Stimulated activated naive CD8-positive, alpha-beta T cell treated with anti-CD3 and anti-CD28 coated beads, Interleukin-15, Interleukin-2, amounts not matched to agents 100 ng/mL and 50 ng/mL, for 24 hours (primary cell): Measurements from ENCODE around the gene LYPD3.

Experiments used
- H3K27ac Mint-ChIP-seq: one replicate; pipeline ENCODE4 v1.8.0; 2021; ENCODE audit warnings: mild to moderate bottlenecking, mixed read lengths
- H3K27me3 Mint-ChIP-seq: one replicate; pipeline ENCODE4 v1.8.0; 2021; ENCODE audit warnings: mixed read lengths
- H3K36me3 Mint-ChIP-seq: one replicate; pipeline ENCODE4 v1.8.0; 2021; ENCODE audit warnings: low read depth, mixed read lengths
- H3K4me1 Mint-ChIP-seq: one replicate; pipeline ENCODE4 v1.8.0; 2021; ENCODE audit warnings: low read depth, mixed read lengths
- H3K4me3 Mint-ChIP-seq: one replicate; pipeline ENCODE4 v1.8.0; 2021; ENCODE audit warnings: mild to moderate bottlenecking, mixed read lengths
- H3K9me3 Mint-ChIP-seq: one replicate; pipeline ENCODE4 v1.8.0; 2021; ENCODE audit warnings: mixed read lengths

LYPD3 gene

GRCh38 chr19:43496960-43497359, 31.6 kb upstream of the LYPD3 start:
- H3K4me1 Mint-ChIP-seq = no peaks in the 10 kb centered on the region
- peaks cover 14% of the 10 kb centered on the region for H3K36me3 Mint-ChIP-seq
- H3K9me3 Mint-ChIP-seq = no peaks in the 10 kb centered on the region
- no peak overlapping the region for H3K27ac Mint-ChIP-seq
- H3K4me3 Mint-ChIP-seq = no peak overlapping the region
- no peaks in the 10 kb centered on the region for H3K27me3 Mint-ChIP-seq

GRCh38 chr19:43495082-43495481, 29.7 kb upstream of the LYPD3 start:
- Mint-ChIP-seq H3K4me1 (peaks cover 1% of the 10 kb centered on the region), H3K9me3 (no peaks in the 10 kb centered on the region), H3K36me3 (peaks cover 9% of the 10 kb centered on the region), H3K27me3 (no peaks in the 10 kb centered on the region), H3K4me3 (no peak overlapping the region), H3K27ac (no peak overlapping the region)

- no peaks in the 10 kb centered on the region for H3K27me3 Mint-ChIP-seq
- peaks cover 12% of the 10 kb centered on the region for H3K4me1 Mint-ChIP-seq
- H3K36me3 Mint-ChIP-seq = peaks cover 3% of the 10 kb centered on the region
- H3K4me3 Mint-ChIP-seq = no peak overlapping the region
- no peaks in the 10 kb centered on the region for H3K9me3 Mint-ChIP-seq
- H3K27ac Mint-ChIP-seq = no peak overlapping the region
Measured at GRCh38 chr19:43490759-43491158, 25.4 kb upstream of the LYPD3 start.

GRCh38 chr19:43489979-43490599, 24.7 kb upstream of the LYPD3 start:
- Mint-ChIP-seq H3K4me3 (no peak overlapping the region), H3K9me3 (no peaks in the 10 kb centered on the region), H3K36me3 (no peaks in the 10 kb centered on the region), H3K27me3 (no peaks in the 10 kb centered on the region), H3K4me1 (peaks cover 12% of the 10 kb centered on the region), H3K27ac (no peak overlapping the region)

GRCh38 chr19:43489310-43489709, 23.9 kb upstream of the LYPD3 start:
- H3K4me3 Mint-ChIP-seq = no peak overlapping the region

GRCh38 chr19:43488179-43488578, 22.8 kb upstream of the LYPD3 start:
- Mint-ChIP-seq H3K4me3 (no peak overlapping the region), H3K9me3 (no peaks in the 10 kb centered on the region), H3K36me3 (no peaks in the 10 kb centered on the region), H3K27me3 (no peaks in the 10 kb centered on the region), H3K27ac (no peak overlapping the region), H3K4me1 (peaks cover 12% of the 10 kb centered on the region)

More at GRCh38 chr19:43489310-43489709, 23.9 kb upstream of the LYPD3 start:
- H3K4me1 Mint-ChIP-seq = peaks cover 12% of the 10 kb centered on the region
- no peaks in the 10 kb centered on the region for H3K27me3 Mint-ChIP-seq
- no peaks in the 10 kb centered on the region for H3K9me3 Mint-ChIP-seq
- no peaks in the 10 kb centered on the region for H3K36me3 Mint-ChIP-seq
- H3K27ac Mint-ChIP-seq = no peak overlapping the region

- no peak overlapping the region for H3K27ac Mint-ChIP-seq
- H3K4me1 Mint-ChIP-seq = peaks cover 12% of the 10 kb centered on the region
- no peak overlapping the region for H3K4me3 Mint-ChIP-seq
- H3K9me3 Mint-ChIP-seq = no peaks in the 10 kb centered on the region
- no peaks in the 10 kb centered on the region for H3K36me3 Mint-ChIP-seq
- no peaks in the 10 kb centered on the region for H3K27me3 Mint-ChIP-seq
Measured at GRCh38 chr19:43486412-43486811, 21.0 kb upstream of the LYPD3 start.

- H3K36me3 Mint-ChIP-seq = no peaks in the 10 kb centered on the region
- no peaks in the 10 kb centered on the region for H3K27me3 Mint-ChIP-seq
- H3K4me3 Mint-ChIP-seq = no peak overlapping the region
- H3K9me3 Mint-ChIP-seq = no peaks in the 10 kb centered on the region
- peaks cover 12% of the 10 kb centered on the region for H3K4me1 Mint-ChIP-seq
- H3K27ac Mint-ChIP-seq = no peak overlapping the region
Measured at GRCh38 chr19:43485951-43486350, 20.5 kb upstream of the LYPD3 start.

- Mint-ChIP-seq H3K27me3 (no peaks in the 10 kb centered on the region), H3K36me3 (peaks cover under 1% of the 10 kb centered on the region), H3K4me3 (no peak overlapping the region), H3K27ac (no peak overlapping the region), H3K4me1 (no peaks in the 10 kb centered on the region), H3K9me3 (no peaks in the 10 kb centered on the region)
Measured at GRCh38 chr19:43483281-43483680, 17.9 kb upstream of the LYPD3 start.

GRCh38 chr19:43482193-43482592, 16.8 kb upstream of the LYPD3 start:
- H3K4me3 Mint-ChIP-seq = no peak overlapping the region
- no peak overlapping the region for H3K27ac Mint-ChIP-seq
- no peaks in the 10 kb centered on the region for H3K4me1 Mint-ChIP-seq
- no peaks in the 10 kb centered on the region for H3K27me3 Mint-ChIP-seq
- no peaks in the 10 kb centered on the region for H3K9me3 Mint-ChIP-seq
- peaks cover 6% of the 10 kb centered on the region for H3K36me3 Mint-ChIP-seq

GRCh38 chr19:43481701-43482100, 16.3 kb upstream of the LYPD3 start:
- Mint-ChIP-seq H3K36me3 (peaks cover 6% of the 10 kb centered on the region), H3K4me1 (no peaks in the 10 kb centered on the region), H3K9me3 (no peaks in the 10 kb centered on the region), H3K27me3 (no peaks in the 10 kb centered on the region), H3K4me3 (no peak overlapping the region), H3K27ac (no peak overlapping the region)

GRCh38 chr19:43480574-43480973, 15.2 kb upstream of the LYPD3 start:
- no peak overlapping the region for H3K27ac Mint-ChIP-seq
- no peaks in the 10 kb centered on the region for H3K27me3 Mint-ChIP-seq
- H3K36me3 Mint-ChIP-seq = peaks cover 12% of the 10 kb centered on the region
- no peaks in the 10 kb centered on the region for H3K9me3 Mint-ChIP-seq
- no peak overlapping the region for H3K4me3 Mint-ChIP-seq
- peaks cover 6% of the 10 kb centered on the region for H3K4me1 Mint-ChIP-seq

- peaks cover 15% of the 10 kb centered on the region for H3K36me3 Mint-ChIP-seq
- H3K9me3 Mint-ChIP-seq = no peaks in the 10 kb centered on the region
- H3K4me1 Mint-ChIP-seq = peaks cover 11% of the 10 kb centered on the region
- H3K27ac Mint-ChIP-seq = no peak overlapping the region
- no peak overlapping the region for H3K4me3 Mint-ChIP-seq
- no peaks in the 10 kb centered on the region for H3K27me3 Mint-ChIP-seq
Measured at GRCh38 chr19:43479961-43480561, 14.7 kb upstream of the LYPD3 start.

GRCh38 chr19:43479226-43479625, 13.8 kb upstream of the LYPD3 start:
- Mint-ChIP-seq H3K4me3 (no peak overlapping the region), H3K4me1 (peaks cover 14% of the 10 kb centered on the region), H3K27me3 (no peaks in the 10 kb centered on the region), H3K9me3 (no peaks in the 10 kb centered on the region), H3K27ac (no peak overlapping the region), H3K36me3 (peaks cover 15% of the 10 kb centered on the region)

- Mint-ChIP-seq H3K4me3 (no peak overlapping the region), H3K36me3 (peaks cover 15% of the 10 kb centered on the region), H3K9me3 (no peaks in the 10 kb centered on the region), H3K27me3 (no peaks in the 10 kb centered on the region), H3K4me1 (peaks cover 14% of the 10 kb centered on the region), H3K27ac (peak overlapping the region; percentile 7)
Measured at GRCh38 chr19:43478323-43478722, 12.9 kb upstream of the LYPD3 start.

GRCh38 chr19:43476606-43477005, 11.2 kb upstream of the LYPD3 start:
- Mint-ChIP-seq H3K4me3 (no peak overlapping the region), H3K4me1 (peaks cover 17% of the 10 kb centered on the region), H3K36me3 (peaks cover 15% of the 10 kb centered on the region), H3K27me3 (no peaks in the 10 kb centered on the region), H3K27ac (no peak overlapping the region), H3K9me3 (no peaks in the 10 kb centered on the region)
